Fibroblast of villous mesenchyme (primary cell): ENCODE results near the gene VWA1. TPM values are rescaled to one million over a fixed set of nuclear protein-coding genes. Genes with fewer than 3 reads are reported as not detected.

Experiments used
- DNase-seq: peaks from one replicate; pipeline ENCODE4 v3.0.0-alpha.2; 2010; ENCODE audit warnings: low read depth
- H3K4me3 ChIP-seq: 2 replicates; pipeline ENCODE4 v1.5.1; 2011; ENCODE audit warnings: low read depth, mild to moderate bottlenecking, low read length
- CTCF ChIP-seq: IDR thresholded peaks from 2 replicates; pipeline ENCODE4 v1.5.1; 2012; ENCODE audit warnings: low read depth, mild to moderate bottlenecking, low read length; ENCODE audit not compliant: insufficient read depth
- total RNA-seq: library from RNA; depleted of rRNA; stranded (reverse); fragments of >200 nt; gene quantifications from 2 replicates; pipeline ENCODE4 v1.2.3, GENCODE V29; 2012

VWA1 gene
- total RNA-seq, 1 donor, result 5.6 TPM

GRCh38 chr1:1421147-1421906, 14.2 kb upstream of the VWA1 start, which contains the start of gene ANKRD65:
ANKRD65 (minus strand) TSS chr1:1421276; CDS start chr1:1421005, 271 bp downstream.
- DNase-seq, result no peak
- H3K4me3 ChIP-seq, result no peak within 1 kb of the TSS
- TF ChIP-seq CTCF, result no peak

GRCh38 chr1:1421907-1422464, 13.5 kb upstream of the VWA1 start:
- no peak overlapping the region for H3K4me3 ChIP-seq
- no peak for TF ChIP-seq CTCF
- no peak for DNase-seq

GRCh38 chr1:1422465-1423244, 12.8 kb upstream of the VWA1 start:
- no peak for TF ChIP-seq CTCF
- no peak overlapping the region for H3K4me3 ChIP-seq
- DNase-seq, result no peak

- DNase-seq, result no peak
- TF ChIP-seq CTCF, result no peak
Measured at GRCh38 chr1:1423245-1423597, 12.3 kb upstream of the VWA1 start.

GRCh38 chr1:1424707-1425106, 10.8 kb upstream of the VWA1 start:
- no peak for TF ChIP-seq CTCF

More at GRCh38 chr1:1423245-1423597, 12.3 kb upstream of the VWA1 start:
- H3K4me3 ChIP-seq, result no peak overlapping the region

GRCh38 chr1:1425426-1425752, 10.1 kb upstream of the VWA1 start:
- no peak for TF ChIP-seq CTCF
- no peak for DNase-seq
- no peak overlapping the region for H3K4me3 ChIP-seq

More at GRCh38 chr1:1424707-1425106, 10.8 kb upstream of the VWA1 start:
- H3K4me3 ChIP-seq, result no peak overlapping the region
- DNase-seq, result no peak
